Gastrocnemius medialis (tissue), 4 donors: ENCODE results near the gene ST7L.

Experiments
- POLR2A ChIP-seq, 2 donors: fragments of 450-650 bp; IDR thresholded peaks; one replicate each; pipeline ENCODE4 v1.6.1; 2017; ENCODE audit warnings: antibody characterized with exemption in 2 of 2, mild to moderate bottlenecking in 2 of 2, moderate library complexity in 2 of 2
- TF ChIP-seq, protein P1 (sequence below), 5 experiments: fragments of 450-650 bp in 3 of 5; fragments of 200-600 bp in 2 of 5; sonication (generic) in 2 of 5; IDR thresholded peaks in 4 of 5; conservative IDR thresholded peaks in 1 of 5; 1 replicate in 4 of 5; 2 replicates in 1 of 5; pipeline ENCODE4 v1.5.1; 2016 to 2019; ENCODE audit warnings: antibody characterized with exemption in 5 of 5, mild to moderate bottlenecking in 3 of 5, moderate library complexity in 3 of 5

DNA sequence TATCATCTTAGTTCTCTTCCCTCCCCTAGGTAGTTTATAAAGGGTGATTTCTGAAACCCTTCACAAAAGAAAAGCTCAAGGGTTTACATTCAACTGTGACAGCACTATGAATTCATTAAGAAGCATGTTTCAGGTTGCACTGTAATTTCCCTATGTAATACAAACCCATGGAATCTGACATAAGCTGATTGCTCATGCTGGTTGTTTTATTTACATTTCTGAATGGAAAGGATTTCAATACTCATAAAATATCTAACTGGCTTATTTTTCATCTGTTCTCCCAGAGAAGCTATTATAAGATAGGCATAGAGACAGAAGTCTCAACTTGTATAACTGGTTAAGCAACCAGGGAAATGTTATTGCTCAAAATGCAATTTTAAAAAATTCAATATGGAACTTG, 89.6 kb downstream of the ST7L start:
- TF ChIP-seq POLR2A (IDR thresholded peaks at IDR 0.05) = no peak
- TF ChIP-seq, protein P1, sequence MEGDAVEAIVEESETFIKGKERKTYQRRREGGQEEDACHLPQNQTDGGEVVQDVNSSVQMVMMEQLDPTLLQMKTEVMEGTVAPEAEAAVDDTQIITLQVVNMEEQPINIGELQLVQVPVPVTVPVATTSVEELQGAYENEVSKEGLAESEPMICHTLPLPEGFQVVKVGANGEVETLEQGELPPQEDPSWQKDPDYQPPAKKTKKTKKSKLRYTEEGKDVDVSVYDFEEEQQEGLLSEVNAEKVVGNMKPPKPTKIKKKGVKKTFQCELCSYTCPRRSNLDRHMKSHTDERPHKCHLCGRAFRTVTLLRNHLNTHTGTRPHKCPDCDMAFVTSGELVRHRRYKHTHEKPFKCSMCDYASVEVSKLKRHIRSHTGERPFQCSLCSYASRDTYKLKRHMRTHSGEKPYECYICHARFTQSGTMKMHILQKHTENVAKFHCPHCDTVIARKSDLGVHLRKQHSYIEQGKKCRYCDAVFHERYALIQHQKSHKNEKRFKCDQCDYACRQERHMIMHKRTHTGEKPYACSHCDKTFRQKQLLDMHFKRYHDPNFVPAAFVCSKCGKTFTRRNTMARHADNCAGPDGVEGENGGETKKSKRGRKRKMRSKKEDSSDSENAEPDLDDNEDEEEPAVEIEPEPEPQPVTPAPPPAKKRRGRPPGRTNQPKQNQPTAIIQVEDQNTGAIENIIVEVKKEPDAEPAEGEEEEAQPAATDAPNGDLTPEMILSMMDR (IDR thresholded peaks at IDR 0.05 in 4 of 5, conservative IDR thresholded peaks at IDR 0.05 in 1 of 5) = no peak
